Embryonic facial prominence (tissue), 1 donor: ENCODE results near the gene CBX1.
"Not testable (repeated sequence)": the region's sequence is repeated elsewhere in the genome, so short reads cannot be mapped to it uniquely, and the experiment has no call there.

ENCODE experiments used
- DNase-seq: peaks from one replicate; pipeline ENCODE4 v3.0.0-alpha.2; 2016; ENCODE audit errors: extremely low spot score

The CBX1 gene

GRCh38 chr17:48123111-48123510 is 21.8 kb upstream of the CBX1 start:
- DNase-seq = no peak

GRCh38 chr17:48122665-48123045 is 21.4 kb upstream of the CBX1 start:
- no peak for DNase-seq

- no peak for DNase-seq
These were observed 20.8 kb upstream of the CBX1 start for GRCh38 chr17:48121923-48122664.

GRCh38 chr17:48113201-48113676 is 12.0 kb upstream of the CBX1 start:
- no peak for DNase-seq

GRCh38 chr17:48111937-48112241 is 10.6 kb upstream of the CBX1 start:
- no peak for DNase-seq

- no peak for DNase-seq
These were observed 9.5 kb upstream of the CBX1 start for GRCh38 chr17:48110761-48111160.

GRCh38 chr17:48107137-48108055 is 6.1 kb upstream of the CBX1 start, which contains the start of gene SNX11:
Gene SNX11 (plus strand): TSS chr17:48107766. CDS start chr17:48112044, 4,278 bp downstream.
- peak; percentile 37 for DNase-seq

GRCh38 chr17:48106802-48107136 is 5.5 kb upstream of the CBX1 start:
- DNase-seq = no peak

- no peak for DNase-seq
These were observed 3.2 kb upstream of the CBX1 start for GRCh38 chr17:48104440-48104839.

GRCh38 chr17:48102798-48103715 is 1.8 kb upstream of the CBX1 start:
- no peak for DNase-seq

- DNase-seq = no peak
These were observed 919 bp upstream of the CBX1 start for GRCh38 chr17:48102043-48102750.

GRCh38 chr17:48100591-48101011 is 677 bp downstream of the CBX1 start:
- peak; percentile 62 for DNase-seq

GRCh38 chr17:48100160-48100559 is 1.1 kb downstream of the CBX1 start:
- no peak for DNase-seq

GRCh38 chr17:48095611-48096010 is 5.7 kb downstream of the CBX1 start:
- DNase-seq = no peak

GRCh38 chr17:48093341-48094045 is 7.8 kb downstream of the CBX1 start:
- DNase-seq = no peak

- DNase-seq = no peak
These were observed 16.3 kb downstream of the CBX1 start for GRCh38 chr17:48084932-48085331.

GRCh38 chr17:48081858-48082257 is 19.4 kb downstream of the CBX1 start:
- no peak for DNase-seq

- DNase-seq = not testable (repeated sequence)
These were observed 24.1 kb downstream of the CBX1 start for GRCh38 chr17:48077152-48077551.

- DNase-seq = peak; percentile 34
These were observed 26.8 kb downstream of the CBX1 start for GRCh38 chr17:48074322-48075081.

- DNase-seq = not testable (repeated sequence)
These were observed 27.6 kb downstream of the CBX1 start for GRCh38 chr17:48073566-48074094.
